ENCODE data around the gene AMIGO2. TPM values are rescaled to one million over a fixed set of nuclear protein-coding genes. Genes with fewer than 3 reads are reported as not detected.

The AMIGO2 gene
- total RNA-seq, 1 donor = 8.0 TPM

DNA sequence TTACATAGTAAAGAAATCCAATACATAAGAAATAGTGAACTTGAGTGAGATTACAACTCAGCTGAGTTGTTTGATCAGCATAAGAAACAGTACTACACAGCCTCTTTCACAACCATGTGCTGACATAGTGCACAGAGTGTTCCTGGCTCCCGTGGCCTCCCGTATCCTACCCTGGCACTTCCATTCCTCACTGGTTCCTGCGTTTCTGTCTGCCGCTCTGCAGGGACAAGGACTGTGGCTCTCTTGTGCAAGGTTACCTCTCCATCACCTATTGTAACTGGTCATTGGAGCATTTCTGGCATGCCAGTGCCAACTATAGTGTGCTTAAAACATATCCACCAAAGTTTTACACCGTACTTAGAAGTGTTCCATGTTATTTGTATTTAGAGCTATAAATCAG, 46.7 kb downstream of the AMIGO2 start:
- H3K36me3 ChIP-seq (ENCODE audit: insufficient read depth, low read length) = no peaks in the 10 kb centered on the region
- H3K27me3 ChIP-seq (ENCODE audit: insufficient read depth, low read length) = no peaks in the 10 kb centered on the region
- H3K4me3 ChIP-seq (ENCODE audit: insufficient read depth, low read length) = no peak overlapping the region
- no peak for DNase-seq (ENCODE audit: insufficient read length, low spot score, missing footprints)
- TF ChIP-seq, protein P1, sequence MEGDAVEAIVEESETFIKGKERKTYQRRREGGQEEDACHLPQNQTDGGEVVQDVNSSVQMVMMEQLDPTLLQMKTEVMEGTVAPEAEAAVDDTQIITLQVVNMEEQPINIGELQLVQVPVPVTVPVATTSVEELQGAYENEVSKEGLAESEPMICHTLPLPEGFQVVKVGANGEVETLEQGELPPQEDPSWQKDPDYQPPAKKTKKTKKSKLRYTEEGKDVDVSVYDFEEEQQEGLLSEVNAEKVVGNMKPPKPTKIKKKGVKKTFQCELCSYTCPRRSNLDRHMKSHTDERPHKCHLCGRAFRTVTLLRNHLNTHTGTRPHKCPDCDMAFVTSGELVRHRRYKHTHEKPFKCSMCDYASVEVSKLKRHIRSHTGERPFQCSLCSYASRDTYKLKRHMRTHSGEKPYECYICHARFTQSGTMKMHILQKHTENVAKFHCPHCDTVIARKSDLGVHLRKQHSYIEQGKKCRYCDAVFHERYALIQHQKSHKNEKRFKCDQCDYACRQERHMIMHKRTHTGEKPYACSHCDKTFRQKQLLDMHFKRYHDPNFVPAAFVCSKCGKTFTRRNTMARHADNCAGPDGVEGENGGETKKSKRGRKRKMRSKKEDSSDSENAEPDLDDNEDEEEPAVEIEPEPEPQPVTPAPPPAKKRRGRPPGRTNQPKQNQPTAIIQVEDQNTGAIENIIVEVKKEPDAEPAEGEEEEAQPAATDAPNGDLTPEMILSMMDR (IDR thresholded peaks at IDR 0.05; ENCODE audit: extremely low read depth, low read depth, low read length) = no peak
- peaks cover 12% of the 10 kb centered on the region for H3K4me1 ChIP-seq (ENCODE audit: insufficient read depth, low read length)
- H3K79me2 ChIP-seq (ENCODE audit: insufficient read depth, low read length) = no peaks in the 10 kb centered on the region
- H3K27ac ChIP-seq (ENCODE audit: low read depth, low read length) = no peak overlapping the region
- peak overlapping the region; percentile 15 for H3K4me2 ChIP-seq (ENCODE audit: insufficient read depth, low read length)
- H2AFZ ChIP-seq (ENCODE audit: low read length) = peak overlapping the region; percentile 49
- no peaks in the 10 kb centered on the region for H3K9me3 ChIP-seq (ENCODE audit: low read depth, low read length)
- no peaks in the 10 kb centered on the region for H4K20me1 ChIP-seq (ENCODE audit: insufficient read depth, low read length)

- peak; percentile 39 for DNase-seq (ENCODE audit: insufficient read length, low spot score, missing footprints)
- Histone ChIP-seq H3K79me2 (ENCODE audit: insufficient read depth, low read length) (no peaks in the 10 kb centered on the region), H3K36me3 (ENCODE audit: insufficient read depth, low read length) (no peaks in the 10 kb centered on the region), H3K4me3 (ENCODE audit: insufficient read depth, low read length) (no peak overlapping the region), H3K4me2 (ENCODE audit: insufficient read depth, low read length) (peak overlapping the region; percentile 15), H3K4me1 (ENCODE audit: insufficient read depth, low read length) (peaks cover 12% of the 10 kb centered on the region), H3K9me3 (ENCODE audit: low read depth, low read length) (no peaks in the 10 kb centered on the region), H3K27ac (ENCODE audit: low read depth, low read length) (no peak overlapping the region), H2AFZ (ENCODE audit: low read length) (peak overlapping the region; percentile 49), H4K20me1 (ENCODE audit: insufficient read depth, low read length) (no peaks in the 10 kb centered on the region), H3K27me3 (ENCODE audit: insufficient read depth, low read length) (no peaks in the 10 kb centered on the region)
- TF ChIP-seq, protein P1 (IDR thresholded peaks at IDR 0.05; ENCODE audit: extremely low read depth, low read depth, low read length) = peak; percentile 57
These were observed 47.1 kb downstream of the AMIGO2 start for GRCh38 chr12:47032644-47033043.

- H3K27ac ChIP-seq (ENCODE audit: low read depth, low read length) = no peak overlapping the region
- no peak overlapping the region for H3K4me3 ChIP-seq (ENCODE audit: insufficient read depth, low read length)
- no peaks in the 10 kb centered on the region for H4K20me1 ChIP-seq (ENCODE audit: insufficient read depth, low read length)
- H2AFZ ChIP-seq (ENCODE audit: low read length) = no peak overlapping the region
- no peaks in the 10 kb centered on the region for H3K9me3 ChIP-seq (ENCODE audit: low read depth, low read length)
- no peak overlapping the region for H3K4me2 ChIP-seq (ENCODE audit: insufficient read depth, low read length)
- TF ChIP-seq, protein P1 (IDR thresholded peaks at IDR 0.05; ENCODE audit: extremely low read depth, low read depth, low read length) = no peak
- no peaks in the 10 kb centered on the region for H3K27me3 ChIP-seq (ENCODE audit: insufficient read depth, low read length)
- no peaks in the 10 kb centered on the region for H3K36me3 ChIP-seq (ENCODE audit: insufficient read depth, low read length)
- no peak for DNase-seq (ENCODE audit: insufficient read length, low spot score, missing footprints)
- peaks cover 12% of the 10 kb centered on the region for H3K4me1 ChIP-seq (ENCODE audit: insufficient read depth, low read length)
- no peaks in the 10 kb centered on the region for H3K79me2 ChIP-seq (ENCODE audit: insufficient read depth, low read length)
These were observed 49.9 kb downstream of the AMIGO2 start for GRCh38 chr12:47029903-47030302.

GRCh38 chr12:47028981-47029708, 50.6 kb downstream of the AMIGO2 start:
- H2AFZ ChIP-seq (ENCODE audit: low read length) = no peak overlapping the region
- H3K79me2 ChIP-seq (ENCODE audit: insufficient read depth, low read length) = no peaks in the 10 kb centered on the region
- no peak for DNase-seq (ENCODE audit: insufficient read length, low spot score, missing footprints)
- no peaks in the 10 kb centered on the region for H3K9me3 ChIP-seq (ENCODE audit: low read depth, low read length)
- no peak overlapping the region for H3K4me3 ChIP-seq (ENCODE audit: insufficient read depth, low read length)
- no peaks in the 10 kb centered on the region for H3K27me3 ChIP-seq (ENCODE audit: insufficient read depth, low read length)
- H3K36me3 ChIP-seq (ENCODE audit: insufficient read depth, low read length) = no peaks in the 10 kb centered on the region
- no peak overlapping the region for H3K4me2 ChIP-seq (ENCODE audit: insufficient read depth, low read length)
- TF ChIP-seq, protein P1 (IDR thresholded peaks at IDR 0.05; ENCODE audit: extremely low read depth, low read depth, low read length) = no peak
- H4K20me1 ChIP-seq (ENCODE audit: insufficient read depth, low read length) = no peaks in the 10 kb centered on the region
- H3K4me1 ChIP-seq (ENCODE audit: insufficient read depth, low read length) = peaks cover 14% of the 10 kb centered on the region
- H3K27ac ChIP-seq (ENCODE audit: low read depth, low read length) = no peak overlapping the region

All from osteoblast (primary cell).